ENCODE results near the gene SURF1.
"Not testable (repeated sequence)": the region's sequence is repeated elsewhere in the genome, so short reads cannot be mapped to it uniquely, and the experiment has no call there.

SURF1 gene, protein sequence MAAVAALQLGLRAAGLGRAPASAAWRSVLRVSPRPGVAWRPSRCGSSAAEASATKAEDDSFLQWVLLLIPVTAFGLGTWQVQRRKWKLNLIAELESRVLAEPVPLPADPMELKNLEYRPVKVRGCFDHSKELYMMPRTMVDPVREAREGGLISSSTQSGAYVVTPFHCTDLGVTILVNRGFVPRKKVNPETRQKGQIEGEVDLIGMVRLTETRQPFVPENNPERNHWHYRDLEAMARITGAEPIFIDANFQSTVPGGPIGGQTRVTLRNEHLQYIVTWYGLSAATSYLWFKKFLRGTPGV
- 10.7 to 30.4 (median 22.8) reads per million in 18 experiments for total RNA-seq

DNA sequence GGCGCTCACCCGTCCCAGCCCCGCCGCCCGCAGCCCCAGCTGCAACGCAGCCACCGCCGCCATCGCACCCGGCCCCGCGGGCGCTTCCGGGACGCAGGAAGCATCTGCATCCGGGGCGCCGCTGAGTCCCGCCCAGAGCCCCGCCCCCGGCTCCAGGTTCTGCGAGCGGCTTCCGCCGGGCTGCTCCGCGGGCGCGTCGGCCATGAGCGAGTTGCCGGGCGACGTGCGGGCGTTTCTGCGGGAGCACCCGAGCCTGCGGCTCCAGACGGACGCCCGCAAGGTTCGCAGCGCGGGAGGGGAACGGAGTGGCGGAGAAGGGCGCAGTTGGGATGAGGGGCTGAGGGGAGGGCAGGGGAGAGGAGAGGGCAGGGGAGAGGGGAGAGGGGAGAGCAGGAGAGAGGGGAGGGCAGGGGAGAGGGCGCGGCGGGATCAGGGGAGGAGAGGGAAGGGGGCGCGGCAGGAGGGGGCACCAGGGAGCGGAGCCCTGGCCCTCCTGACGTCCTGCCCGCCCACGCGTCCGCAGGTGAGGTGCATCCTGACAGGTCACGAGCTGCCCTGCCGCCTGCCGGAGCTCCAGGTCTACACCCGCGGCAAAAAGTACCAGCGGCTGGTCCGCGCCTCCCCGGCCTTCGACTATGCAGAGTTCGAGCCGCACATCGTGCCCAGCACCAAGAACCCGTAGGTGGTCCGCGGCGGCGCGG is at the start of gene SURF1, which contains the start of gene SURF2:
SURF1 (minus strand) TSS at position 97 of the 701 bp plus-strand sequence; CDS start at position 63, 34 bp downstream.
SURF2 (plus strand) TSS at position 160 of the 701 bp plus-strand sequence; CDS start at position 203, 43 bp downstream.
- DNase-seq = peak; percentile 82 to 90

DNA sequence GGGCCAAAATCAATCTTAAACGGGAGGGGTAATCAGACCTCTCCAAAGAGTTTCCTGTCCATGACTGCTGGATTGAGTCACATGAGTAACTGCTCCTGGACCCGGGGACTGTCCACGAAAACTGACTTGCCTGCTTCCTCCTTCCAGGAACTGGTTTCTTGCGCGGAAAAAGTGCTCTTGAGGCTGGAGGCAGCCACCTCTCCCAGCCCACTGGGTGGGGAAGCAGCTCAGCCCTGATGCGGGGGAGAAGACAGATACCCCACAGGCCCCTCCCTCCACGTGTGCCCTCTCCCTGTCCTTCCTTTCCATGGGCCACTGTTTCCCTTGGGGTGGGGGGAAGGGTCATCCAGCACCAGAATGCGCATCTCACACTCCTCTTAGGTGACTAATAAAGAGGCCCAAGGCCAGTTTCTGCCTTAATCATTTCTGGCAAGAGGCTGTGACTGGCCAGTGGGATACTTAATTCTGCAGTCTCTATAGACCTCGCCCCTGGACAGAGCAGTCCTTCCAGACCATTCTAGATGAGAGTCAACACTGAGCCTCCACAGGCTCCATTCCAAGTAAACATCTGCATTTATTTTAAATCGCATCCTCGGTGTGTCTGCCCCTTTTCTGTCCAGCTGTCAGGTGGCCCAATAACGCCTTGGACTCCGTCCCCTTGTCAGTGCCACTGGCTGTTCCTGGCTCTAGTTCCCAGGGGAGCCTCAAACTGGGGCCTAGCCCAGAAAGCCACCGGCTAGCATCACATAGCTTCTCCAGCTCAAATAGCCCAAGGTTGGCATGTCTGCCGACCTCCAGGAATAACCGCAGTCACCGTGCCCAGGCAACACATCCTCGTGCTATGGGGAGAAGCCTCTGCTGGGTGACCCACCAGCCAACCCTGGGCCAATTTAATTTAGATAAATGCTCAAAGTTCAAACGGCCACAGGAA is 49.5 kb upstream of the SURF1 start:
- no peak for DNase-seq

DNA sequence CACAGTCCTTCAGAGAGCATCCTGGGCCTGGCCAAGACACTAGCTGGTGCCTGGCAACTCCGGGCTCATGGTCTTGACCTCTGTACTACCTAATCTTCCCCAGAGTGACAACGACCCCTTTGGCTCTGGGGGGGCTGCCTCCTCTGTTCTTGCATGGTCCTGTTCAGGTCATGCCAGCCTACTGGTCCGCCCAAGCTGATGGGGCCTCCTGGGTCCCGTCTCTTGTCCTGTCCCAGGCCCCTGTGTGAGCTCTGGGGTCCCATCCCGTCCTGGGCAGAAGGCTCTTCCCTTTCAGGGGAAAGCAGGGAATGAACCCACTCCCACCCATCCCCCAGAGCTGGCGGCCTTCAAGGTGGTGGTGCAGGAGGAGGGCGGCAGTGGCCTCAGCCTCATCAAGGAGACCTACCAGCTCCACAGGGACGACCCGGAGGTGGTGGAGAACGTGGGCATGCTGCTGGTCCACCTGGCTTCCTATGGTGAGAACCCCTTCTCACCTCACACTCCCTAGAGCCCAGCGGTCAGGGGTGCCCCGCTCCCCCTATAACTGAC is 48.2 kb upstream of the SURF1 start:
- DNase-seq = no peak

DNA sequence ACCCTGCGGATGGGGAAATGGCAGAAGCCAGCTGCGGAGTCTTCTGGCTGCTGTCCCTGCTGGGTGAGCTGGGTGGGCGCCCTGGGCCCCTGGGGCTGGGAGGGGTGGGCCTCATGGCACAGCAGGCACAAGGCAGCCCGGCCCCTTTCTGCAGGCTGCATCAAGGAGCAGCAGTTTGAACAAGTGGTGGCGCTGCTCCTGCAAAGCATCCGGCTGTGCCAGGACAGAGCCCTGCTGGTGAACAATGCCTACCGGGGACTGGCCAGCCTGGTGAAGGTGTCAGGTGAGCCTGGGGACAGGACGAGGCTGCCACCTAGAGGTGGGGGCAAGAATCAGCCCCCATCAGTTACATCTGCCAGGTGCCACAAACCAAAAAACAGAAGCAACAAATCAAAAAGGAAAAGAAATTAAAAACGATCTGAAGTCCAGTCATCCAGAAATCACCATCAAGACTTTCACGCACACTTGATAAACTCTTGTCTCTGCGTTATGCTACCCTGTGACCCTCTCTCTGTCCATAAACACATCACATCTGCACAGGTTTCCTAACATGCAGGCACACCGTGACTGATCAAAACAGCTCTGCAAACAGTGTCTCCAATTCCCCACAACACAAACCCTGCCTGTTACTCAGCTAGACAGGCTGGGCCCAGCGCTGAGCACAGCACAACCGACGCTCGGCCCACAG is 47.6 kb upstream of the SURF1 start:
- no peak for DNase-seq

DNA sequence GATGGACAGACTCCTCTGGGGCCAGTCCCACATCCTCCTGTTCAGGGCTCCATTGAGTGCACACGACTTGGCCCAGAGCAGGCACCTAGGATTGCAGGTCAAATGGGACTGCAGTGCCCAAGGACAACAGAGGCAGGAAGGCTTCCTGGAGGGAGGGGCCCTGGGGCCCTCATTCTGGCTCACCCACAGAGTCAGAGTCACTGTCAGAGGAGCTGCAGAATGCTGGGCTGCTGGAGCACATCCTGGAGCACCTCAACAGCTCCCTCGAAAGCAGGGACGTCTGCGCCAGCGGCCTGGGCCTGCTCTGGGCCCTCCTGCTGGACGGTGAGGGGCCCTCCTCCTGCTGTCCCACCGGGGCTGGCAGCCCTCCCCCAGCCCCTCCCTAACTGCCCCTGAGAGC is 46.4 kb upstream of the SURF1 start:
- DNase-seq = no peak

DNA sequence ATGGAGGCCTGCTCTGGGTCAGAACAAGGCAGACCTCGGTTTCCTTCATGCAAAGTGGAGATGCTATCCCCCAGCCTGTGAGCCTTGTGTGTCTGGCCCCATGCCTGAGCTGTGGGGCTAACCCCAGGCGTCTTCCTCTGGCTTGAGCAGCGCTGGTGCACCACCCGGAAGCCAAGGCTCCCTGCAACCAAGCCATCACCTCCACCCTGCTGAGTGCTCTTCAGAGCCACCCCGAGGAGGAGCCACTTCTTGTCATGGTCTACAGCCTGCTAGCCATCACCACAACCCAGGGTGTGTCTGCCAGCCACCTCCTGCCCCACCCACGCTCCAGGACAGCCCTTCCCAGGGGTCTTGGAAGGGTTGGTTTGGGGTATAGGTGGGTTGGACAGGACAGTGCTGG is 45.3 kb upstream of the SURF1 start:
- DNase-seq = no peak

DNA sequence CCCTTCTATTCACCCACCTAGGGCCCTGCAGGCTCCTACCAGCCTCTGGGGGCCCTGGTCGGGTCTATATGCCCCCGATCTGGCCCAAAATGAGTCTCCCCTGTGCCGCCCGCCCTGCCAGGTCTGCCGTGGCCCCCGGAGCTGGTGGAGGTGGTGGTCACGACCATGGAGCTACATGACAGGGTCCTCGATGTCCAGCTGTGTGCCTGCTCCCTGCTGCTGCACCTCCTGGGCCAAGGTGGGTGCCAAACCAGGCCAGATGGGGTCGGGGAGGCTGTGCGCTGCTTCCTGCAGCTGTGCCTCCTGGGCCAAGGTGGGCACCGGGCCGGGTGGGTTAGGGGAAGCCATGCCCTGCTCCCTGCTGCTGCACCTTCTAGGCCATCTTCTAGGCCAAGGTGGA is 44.0 kb upstream of the SURF1 start:
- DNase-seq = no peak

DNA sequence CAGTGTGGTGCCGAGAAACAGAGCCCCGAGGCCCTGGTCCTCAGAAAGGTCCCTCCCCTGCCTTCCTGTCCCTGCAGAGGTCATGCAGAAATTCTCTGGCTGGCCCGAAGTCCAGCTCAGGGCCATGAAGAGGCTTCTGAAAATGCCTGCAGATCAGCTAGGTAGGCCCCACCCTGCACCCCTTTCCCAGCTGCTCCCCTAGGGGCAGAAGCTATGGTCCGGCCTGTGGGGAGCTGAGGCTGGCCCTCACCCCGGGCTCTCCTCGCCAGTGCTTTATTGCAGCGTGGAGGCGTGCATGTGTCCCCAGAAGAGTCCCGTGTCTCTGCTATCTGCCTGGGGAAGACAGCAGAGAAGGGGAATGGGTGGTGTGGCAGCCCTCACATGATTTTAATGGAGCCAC is 41.6 kb upstream of the SURF1 start:
- DNase-seq = no peak

DNA sequence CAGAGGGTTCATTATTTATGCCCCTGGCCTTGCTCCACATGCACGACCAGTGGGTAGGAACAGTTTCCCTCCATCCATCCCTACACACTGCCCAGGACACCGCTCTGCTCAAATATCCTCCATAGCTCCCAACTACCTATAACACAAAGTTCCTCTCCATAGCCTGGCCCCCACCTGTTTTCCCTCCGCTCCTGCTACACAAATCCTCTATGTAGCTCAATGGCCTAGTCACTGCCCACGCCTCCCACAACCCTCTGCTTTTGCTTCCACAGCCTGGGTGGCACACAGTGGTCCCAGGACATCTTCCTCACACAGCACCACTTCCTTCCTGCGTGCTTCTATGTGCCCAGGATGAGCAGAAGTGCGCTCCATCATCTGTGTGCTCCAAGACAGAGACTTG is 41.1 kb upstream of the SURF1 start:
- DNase-seq = no peak

DNA sequence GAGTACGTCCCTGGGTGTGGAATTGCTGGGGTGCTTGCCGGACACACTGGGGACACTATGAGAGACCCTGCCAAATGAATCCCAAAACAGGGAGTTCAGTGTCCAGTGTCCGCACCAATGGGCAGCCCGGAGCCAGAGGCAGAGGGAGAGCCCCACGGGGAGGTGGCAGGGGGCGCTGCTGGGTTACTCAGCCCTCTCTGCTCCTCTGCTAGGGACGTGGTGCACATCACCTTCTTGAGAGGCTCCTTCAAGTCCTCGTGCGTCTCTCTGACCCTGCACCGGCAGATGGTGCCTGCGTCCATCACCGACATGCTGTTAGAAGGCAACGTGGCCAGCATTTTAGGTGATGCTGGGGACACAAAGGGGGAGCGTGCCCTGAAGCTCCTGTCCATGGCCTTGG is 40.7 kb upstream of the SURF1 start:
- DNase-seq = no peak

DNA sequence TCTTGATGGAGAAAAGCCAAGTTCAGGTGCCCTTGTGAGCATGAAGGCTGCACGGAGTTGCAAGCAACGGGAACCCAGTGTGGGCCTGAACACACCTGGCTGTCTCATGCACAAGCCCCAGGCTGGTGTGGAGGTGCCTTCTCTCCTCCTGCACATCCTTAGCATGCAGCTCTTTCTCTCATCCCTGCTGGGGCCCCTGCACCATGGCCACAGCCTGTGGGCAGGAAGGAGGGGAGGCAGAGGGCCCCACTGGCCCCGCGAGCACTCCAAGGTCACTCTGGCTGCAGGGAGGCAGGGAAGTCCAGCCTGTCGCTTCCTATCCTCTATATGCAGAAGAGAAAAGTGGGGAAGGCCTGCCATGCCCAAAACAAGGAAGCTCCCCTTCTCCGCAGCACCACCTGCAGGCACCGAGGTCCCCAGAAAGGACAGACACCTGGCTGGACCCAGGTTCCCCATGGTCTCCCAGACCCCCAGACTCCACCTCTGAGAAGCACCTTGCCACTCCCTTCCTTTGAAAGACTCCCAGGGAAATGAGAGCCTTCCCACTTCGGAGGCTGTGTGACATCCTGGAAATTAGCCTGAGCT is 38.5 kb upstream of the SURF1 start:
- DNase-seq = no peak

DNA sequence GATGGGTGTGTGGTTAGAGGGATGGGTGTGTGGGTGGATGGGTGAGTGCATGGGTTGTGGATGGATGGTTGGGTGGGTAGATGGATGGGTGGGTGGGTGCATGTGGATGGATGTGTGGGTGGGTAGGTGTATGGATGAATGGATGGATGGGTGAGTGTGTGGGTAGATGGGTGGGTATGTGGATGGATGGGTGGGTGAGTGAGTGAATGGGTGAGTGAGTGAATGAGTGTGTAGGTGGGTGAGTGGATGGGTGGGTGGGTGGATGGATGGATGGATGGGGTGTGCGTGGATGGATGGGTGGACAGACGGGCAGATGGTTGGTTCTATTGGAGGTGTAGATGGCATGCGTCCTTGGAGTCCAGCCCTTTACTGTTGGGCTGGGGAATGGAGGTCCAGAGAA is 37.1 kb upstream of the SURF1 start:
- DNase-seq = no peak

DNA sequence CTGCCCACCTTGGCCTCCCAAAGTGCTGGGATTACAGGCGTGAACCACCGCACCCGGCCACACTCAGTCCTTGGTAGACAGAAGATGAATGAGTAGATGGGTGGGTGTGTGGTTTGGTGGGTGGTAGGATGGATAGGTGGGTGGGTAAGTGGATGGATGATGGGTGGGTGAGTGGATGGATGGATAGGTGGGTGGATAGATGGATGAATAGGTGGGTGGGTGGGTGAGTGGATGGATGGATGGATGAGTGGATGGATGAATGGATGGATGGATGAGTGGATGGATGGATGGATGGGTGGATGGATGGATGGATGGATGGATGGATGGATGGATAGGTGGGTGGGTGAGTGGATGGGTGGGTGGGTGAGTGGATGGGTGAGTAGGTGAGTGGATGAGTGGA is 36.0 kb upstream of the SURF1 start:
- not testable (repeated sequence) for DNase-seq

DNA sequence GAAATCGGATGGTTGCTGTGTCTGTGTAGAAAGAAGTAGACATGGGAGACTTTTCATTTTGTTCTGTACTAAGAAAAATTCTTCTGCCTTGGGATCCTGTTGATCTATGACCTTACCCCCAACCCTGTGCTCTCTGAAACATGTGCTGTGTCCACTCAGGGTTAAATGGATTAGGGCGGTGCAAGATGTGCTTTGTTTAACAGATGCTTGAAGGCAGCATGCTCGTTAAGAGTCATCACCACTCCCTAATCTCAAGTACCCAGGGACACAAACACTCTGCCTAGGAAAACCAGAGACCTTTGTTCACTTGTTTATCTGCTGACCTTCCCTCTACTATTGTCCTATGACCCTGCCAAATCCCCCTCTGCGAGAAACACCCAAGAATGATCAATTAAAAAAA is 35.2 kb upstream of the SURF1 start:
- not testable (repeated sequence) for DNase-seq

DNA sequence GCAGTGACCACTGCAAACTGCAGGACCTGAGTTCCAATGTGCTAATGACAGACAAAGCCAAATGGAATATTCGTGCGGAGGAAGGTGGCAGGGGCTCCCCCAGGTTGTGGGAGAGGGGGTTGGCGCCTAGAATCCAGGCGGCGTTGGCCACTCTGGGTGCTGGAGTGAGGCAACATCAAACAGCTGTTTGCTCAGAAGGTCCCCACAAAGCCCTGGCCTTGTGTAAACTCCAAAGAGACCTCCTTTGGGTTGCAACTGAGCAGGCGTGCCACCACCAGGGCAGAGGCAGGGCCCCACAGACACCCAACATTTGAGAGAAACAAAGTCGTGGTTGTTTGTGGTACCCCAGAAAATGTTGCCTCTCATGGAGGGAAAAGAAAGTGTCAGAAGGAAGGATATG is 34.4 kb upstream of the SURF1 start:
- DNase-seq = no peak

DNA sequence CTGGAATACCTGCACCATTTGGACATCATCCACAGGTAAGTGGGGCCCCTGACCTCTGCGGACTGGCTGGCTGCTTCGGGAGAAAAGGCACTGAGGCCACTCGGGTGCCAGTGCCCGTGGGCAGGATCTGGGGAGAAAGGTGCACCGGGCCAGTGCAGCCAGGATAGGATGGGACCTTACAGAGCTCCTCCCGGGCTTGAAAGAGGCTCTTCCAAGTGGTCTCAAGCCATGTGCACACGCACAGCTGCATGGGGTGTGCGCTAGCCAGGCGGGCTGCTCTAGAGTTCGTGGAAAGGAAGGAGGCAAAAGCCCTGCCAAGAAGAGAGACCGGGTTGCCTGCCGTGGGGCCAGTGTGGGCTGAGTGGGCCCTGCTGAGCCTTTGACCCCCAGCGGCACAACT is 33.3 kb upstream of the SURF1 start:
- DNase-seq = no peak

DNA sequence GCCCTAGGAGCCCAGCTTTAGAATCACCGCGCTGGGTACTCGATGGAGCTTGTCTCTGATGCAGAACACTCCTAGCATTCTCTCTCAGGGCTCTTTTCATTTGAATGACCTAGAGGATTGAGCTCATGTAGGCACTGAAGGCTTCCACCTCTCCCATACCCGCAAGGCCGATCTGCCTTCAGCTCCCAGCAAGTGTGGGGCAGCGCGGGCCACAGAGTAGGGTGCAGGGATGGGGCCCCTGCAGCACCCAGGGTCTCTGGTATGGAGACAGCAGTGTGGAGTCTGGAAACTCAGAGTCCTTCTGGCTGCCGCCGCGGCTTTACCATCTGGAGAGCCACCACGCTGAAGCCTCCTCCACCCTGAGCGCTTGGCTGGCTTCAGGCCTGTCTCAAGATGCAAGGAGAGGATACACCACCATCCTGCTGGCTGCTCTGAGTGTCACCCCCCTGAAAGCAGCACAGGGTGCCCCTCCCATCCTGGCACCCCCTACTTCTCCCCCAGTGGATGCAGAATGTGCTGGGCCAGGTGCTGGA is 32.8 kb upstream of the SURF1 start:
- no peak for DNase-seq

DNA sequence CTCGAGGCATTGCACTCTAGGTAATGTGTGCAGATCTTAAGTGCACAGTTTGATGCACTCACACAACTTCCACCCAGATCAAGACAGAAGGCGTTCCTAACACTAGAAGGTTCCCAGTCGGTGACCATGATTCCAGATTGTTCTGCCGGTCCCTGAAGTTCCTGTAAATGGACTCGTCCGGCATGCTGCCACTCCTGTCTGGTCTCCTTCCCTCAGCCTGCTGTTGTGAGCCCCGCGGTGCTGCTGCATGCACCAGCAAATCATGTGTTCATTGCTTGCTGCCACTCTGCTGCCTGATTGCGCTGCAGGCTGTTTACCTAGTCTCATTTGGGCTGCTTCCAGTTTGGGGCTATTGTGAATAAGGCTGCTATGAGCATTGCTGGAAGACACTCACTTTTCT is 31.4 kb upstream of the SURF1 start:
- DNase-seq = no peak

DNA sequence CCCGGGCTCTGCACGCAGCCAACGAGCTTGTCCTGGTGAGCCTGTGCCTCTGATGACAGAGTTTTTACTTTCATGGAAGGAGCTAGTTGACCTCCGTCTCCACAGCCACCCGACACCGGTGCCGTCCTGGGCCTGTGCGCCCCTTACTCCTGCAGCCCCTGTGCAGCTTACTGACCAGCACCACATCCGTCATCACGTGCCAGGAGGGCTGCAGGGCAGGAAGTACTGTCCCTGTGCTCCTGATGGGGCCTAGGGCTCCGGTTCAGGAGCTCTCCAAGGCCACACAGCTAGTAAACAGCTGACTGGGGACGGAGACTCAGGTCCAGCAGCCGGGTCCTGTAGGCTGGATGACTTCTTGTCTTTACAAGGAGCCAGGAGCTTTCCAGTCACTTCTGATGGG is 30.1 kb upstream of the SURF1 start:
- DNase-seq = no peak

DNA sequence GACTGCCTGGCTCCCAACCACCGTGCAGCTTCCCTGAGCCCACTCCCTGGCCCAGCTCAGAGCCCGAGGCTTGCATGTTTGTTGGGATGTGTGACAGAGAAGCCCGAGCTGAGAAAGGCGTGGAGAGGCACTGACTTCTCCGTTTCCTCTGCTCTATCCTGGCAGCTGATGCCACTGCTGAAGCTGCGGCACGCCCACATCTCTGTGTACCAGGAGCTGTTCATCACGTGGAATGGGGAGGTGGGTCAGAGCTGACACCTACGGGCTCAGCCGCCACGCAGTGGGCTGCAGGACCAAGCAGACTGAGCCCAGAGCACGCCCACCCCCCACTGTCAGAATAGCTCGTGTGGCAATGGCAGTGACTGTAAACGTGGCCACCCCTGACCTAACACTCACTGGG is 29.2 kb upstream of the SURF1 start:
- DNase-seq = no peak

DNA sequence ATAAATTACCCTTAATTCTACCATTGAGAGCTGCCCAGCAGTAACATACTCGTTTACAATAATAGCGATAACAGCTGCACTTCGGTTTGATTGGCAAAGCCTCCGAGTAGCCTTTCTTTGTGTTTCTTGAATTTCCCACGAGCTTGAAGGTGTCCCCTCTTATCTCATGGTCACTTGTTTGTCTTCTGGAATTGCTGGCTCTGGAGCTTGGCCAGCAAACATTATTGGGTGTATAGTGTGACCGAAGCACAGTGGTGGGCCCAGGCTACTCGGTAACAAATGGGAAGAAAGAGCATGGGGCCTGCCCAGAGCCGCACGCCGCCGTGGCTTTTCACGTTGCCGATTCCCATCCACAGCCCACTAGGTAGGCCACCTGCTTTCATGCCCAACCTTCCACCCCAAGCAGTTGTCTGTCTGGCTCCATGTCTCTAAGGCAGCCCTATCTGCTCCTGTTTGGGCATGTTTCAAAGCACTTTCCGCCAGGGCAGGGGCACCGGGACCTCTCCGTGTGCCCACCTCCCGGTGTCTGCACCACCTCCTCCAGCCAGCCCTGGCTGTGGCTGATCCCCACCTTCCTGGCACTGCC is 28.5 kb upstream of the SURF1 start:
- DNase-seq = no peak
